Activated CD4-positive, alpha-beta T cell treated with anti-CD3 and anti-CD28 coated beads, Interleukin-2, amount 10 ng/mL, durations not matched to agents 24 days and 14 days (primary cell): ENCODE data around the gene EIF2B1. TPM values are rescaled to one million over a fixed set of nuclear protein-coding genes. Genes with fewer than 3 reads are reported as not detected.

Source experiments
- DNase-seq: peaks from one replicate; pipeline ENCODE4 v3.0.0; 2022
- H3K27ac Mint-ChIP-seq: one replicate; pipeline ENCODE4 v1.8.0; 2022; ENCODE audit warnings: mild to moderate bottlenecking, mixed read lengths
- H3K27me3 Mint-ChIP-seq: one replicate; pipeline ENCODE4 v1.8.0; 2022; ENCODE audit warnings: mixed read lengths
- H3K36me3 Mint-ChIP-seq: one replicate; pipeline ENCODE4 v1.8.0; 2022; ENCODE audit warnings: low read depth, mild to moderate bottlenecking, mixed read lengths
- H3K4me1 Mint-ChIP-seq: one replicate; pipeline ENCODE4 v1.8.0; 2021; ENCODE audit warnings: mixed read lengths
- H3K4me3 Mint-ChIP-seq: one replicate; pipeline ENCODE4 v1.8.0; 2022; ENCODE audit warnings: mild to moderate bottlenecking, moderate library complexity, mixed read lengths
- H3K9me3 Mint-ChIP-seq: one replicate; pipeline ENCODE4 v1.8.0; 2021; ENCODE audit warnings: mixed read lengths
- intact Hi-C: fragments of 100-400 bp; cut with micrococcal nuclease; formaldehyde crosslinking; loops from one replicate; pipeline ENCODE4 v1.15.1; 2023
- total RNA-seq: library from RNA; stranded (reverse); gene quantifications from 2 replicates; pipeline ENCODE4 v1.2.3, GENCODE V29; 2022

The EIF2B1 gene
- total RNA-seq, 1 donor from 2014 or later: 81.5 TPM

GRCh38 chr12:123573870-123574269, 59.6 kb downstream of the EIF2B1 start:
- Mint-ChIP-seq H3K4me1 (peaks cover 5% of the 10 kb centered on the region), H3K4me3 (no peak overlapping the region), H3K36me3 (no peaks in the 10 kb centered on the region), H3K9me3 (no peaks in the 10 kb centered on the region), H3K27me3 (peaks cover 5% of the 10 kb centered on the region), H3K27ac (no peak overlapping the region)
- no peak for DNase-seq
- intact Hi-C loops: no loop called here

- Mint-ChIP-seq H3K36me3 (no peaks in the 10 kb centered on the region), H3K27me3 (peaks cover 5% of the 10 kb centered on the region), H3K4me3 (no peak overlapping the region), H3K27ac (no peak overlapping the region), H3K4me1 (peaks cover 5% of the 10 kb centered on the region), H3K9me3 (no peaks in the 10 kb centered on the region)
- no peak for DNase-seq
- intact Hi-C loops: no loop called here
These were observed 61.1 kb downstream of the EIF2B1 start for GRCh38 chr12:123572391-123572790.

- Mint-ChIP-seq H3K4me3 (no peak overlapping the region), H3K4me1 (peaks cover 5% of the 10 kb centered on the region), H3K27me3 (peaks cover 5% of the 10 kb centered on the region), H3K36me3 (no peaks in the 10 kb centered on the region), H3K27ac (no peak overlapping the region), H3K9me3 (no peaks in the 10 kb centered on the region)
- intact Hi-C loops: no loop called here
- no peak for DNase-seq
These were observed 62.1 kb downstream of the EIF2B1 start for GRCh38 chr12:123571343-123571813.

Other genes with a start within 250 kb of the EIF2B1 start
- gene KMT5A, start 249.6 kb downstream of the EIF2B1 start, total RNA-seq: 63.7 and 67.3 TPM in 2 replicates
- 17.2 TPM in 2 replicates for gene RILPL2, start 197.0 kb downstream of the EIF2B1 start, total RNA-seq
- 30.6 and 33.4 TPM in 2 replicates for gene SNRNP35, start 175.5 kb downstream of the EIF2B1 start, total RNA-seq
- gene RILPL1, start 100.0 kb downstream of the EIF2B1 start, total RNA-seq: 4.1 and 4.6 TPM in 2 replicates
- gene TMED2, start 49.1 kb downstream of the EIF2B1 start, total RNA-seq: 174 and 179 TPM in 2 replicates
- gene DDX55, start 31.6 kb downstream of the EIF2B1 start, total RNA-seq: 68.2 and 72.0 TPM in 2 replicates
- gene GTF2H3, start 143 bp upstream of the EIF2B1 start, total RNA-seq: 66.8 and 69.7 TPM in 2 replicates
- 3.0 and 3.1 TPM in 2 replicates for gene TCTN2, start 37.4 kb upstream of the EIF2B1 start, total RNA-seq
- 120 and 122 TPM in 2 replicates for gene ATP6V0A2, start 78.7 kb upstream of the EIF2B1 start, total RNA-seq
- 0.14 and 0.21 TPM in 2 replicates for gene DNAH10, start 128.6 kb upstream of the EIF2B1 start, total RNA-seq